Pancreas (tissue), 10 donors: Measurements from ENCODE around the gene AADACL2. TPM values are rescaled to one million over a fixed set of nuclear protein-coding genes. Genes with fewer than 3 reads are reported as not detected.

Source experiments
- ATAC-seq, 4 donors: fragments of 200-7000 bp; cut with Tn5 transposase; one replicate each; pipeline versions ENCODE4 v1.8.0 to v1.9.1; 2020; ENCODE audit warnings: mild to moderate bottlenecking in 4 of 4, moderate library complexity in 4 of 4
- DNase-seq, 6 donors: peaks; one replicate each; pipeline ENCODE4 v3.0.0-alpha.2; 2020
- FAIRE-seq: peaks from 2 replicates; lab custom pipeline; 2012; peaks lifted over from hg19 to GRCh38; lab: Jason Lieb, UNC
- H3K27ac ChIP-seq, 4 donors: fragments of 200-600 bp; sonication (generic); 1 replicate in 3 of 4; 2 replicates in 1 of 4; pipeline versions ENCODE4 v1.5.0 to v1.8.0; 2020
- H3K27me3 ChIP-seq, 4 donors: fragments of 200-600 bp; one replicate each; pipeline ENCODE4 v1.8.0; 2021
- H3K36me3 ChIP-seq, 3 donors: fragments of 200-600 bp; sonication (generic) in 1 of 3; one replicate each; pipeline versions ENCODE4 v1.5.0 to v1.8.0; 2020 to 2021
- H3K4me1 ChIP-seq, 3 donors: fragments of 200-600 bp; one replicate each; pipeline ENCODE4 v1.8.0; 2021
- H3K4me3 ChIP-seq, 4 donors: fragments of 200-600 bp; sonication (generic) in 2 of 4; one replicate each; pipeline versions ENCODE4 v1.5.0 to v1.8.0; 2020 to 2021
- H3K9me3 ChIP-seq, 4 donors: fragments of 200-600 bp; one replicate each; pipeline ENCODE4 v1.8.0; 2021
- CTCF ChIP-seq, 4 donors: fragments of 200-600 bp; sonication (generic) in 3 of 4; IDR thresholded peaks; one replicate each; pipeline versions ENCODE4 v1.5.0 to v1.8.0; 2021; ENCODE audit warnings: antibody characterized with exemption in 4 of 4
- WGBS, 2 donors: extraction: QIAGEN DNeasy Blood & Tissue Kit; methylation state at CpG; one replicate each; pipeline ENCODE4 v1.1.7; 2013; 5-methylcytosine and 5-hydroxymethylcytosine counted together
- intact Hi-C, 3 donors: fragments of 100-400 bp; cut with DNase I; formaldehyde crosslinking; loops; one replicate each; pipeline versions ENCODE4 v1.11.1 to v1.14.2; 2022
- polyA plus RNA-seq, 2 donors: library from polyadenylated mRNA; stranded (reverse); fragments of 200-250 nt; gene quantifications; one replicate each; pipeline ENCODE4 v1.2.3, GENCODE V29; 2013
- total RNA-seq, 6 donors: library from RNA; stranded (reverse); fragmentation: NEBNext Ultra II Directional in 4 of 6; extraction: Animal tissue kit (Norgen Biotek cat#: 25700) in 4 of 6; gene quantifications; one replicate each; pipeline versions ENCODE4 v1.2.1 to v1.2.4, GENCODE V29; 2021 to 2023
- donor health status: healthy with polysubstance abuse.
- donor health status: DM: no; HTN: no; CAD: no; lungs with moderate emphysema.
- donor health status: DM: no; HTN: no; CAD: no.
- donor health status: control.
- donor health status: control.
- donor health status: Bipolar disorder and iron deficiency.
- donor health status: DM: yes; HTN: yes; CAD: no.
- donor health status: DM: no; HTN: no; CAD: no.
- donor health status: DM: no; HTN: no; CAD: no.
- donor health status: DM: yes; HTN: yes; CAD: no.

The AADACL2 gene
- total and polyA plus RNA-seq, 8 donors = not detected

DNA sequence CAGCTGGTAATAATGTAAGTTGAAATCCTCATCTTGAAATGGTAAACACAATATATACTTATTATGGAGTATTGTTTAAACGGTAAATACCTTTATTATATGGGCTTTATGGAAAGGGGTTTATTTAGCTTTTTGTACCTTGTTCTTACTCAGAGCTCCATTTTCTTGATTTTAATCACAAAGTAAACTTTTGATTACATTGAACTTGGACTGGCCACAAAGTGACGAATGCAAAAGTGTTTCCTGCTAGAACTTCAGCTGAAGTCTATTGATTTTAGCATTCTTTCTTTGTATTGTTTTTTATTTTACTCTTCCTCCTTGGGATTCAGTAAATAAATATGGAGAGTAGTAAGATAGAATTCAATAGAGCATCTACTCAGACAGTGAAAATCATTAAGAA, 60.4 kb downstream of the AADACL2 start:
- TF ChIP-seq CTCF (IDR thresholded peaks at IDR 0.05) = no peak
- FAIRE-seq (no peak), DNase-seq (no peak), ATAC-seq (peak; percentile 49 to 68 (median 62))
- Histone ChIP-seq H3K9me3 (no peaks in the 10 kb centered on the region), H3K27me3 (no peaks in the 10 kb centered on the region), H3K4me1 (peaks cover 6 to 28% (median 19%) of the 10 kb centered on the region in 3 donors), H3K27ac (peak overlapping the region in 2 of 4 donors; percentile 45 to 53), H3K4me3 (no peak overlapping the region), H3K36me3 (no peaks in the 10 kb centered on the region)
- intact Hi-C loops = no loop called here
- 21% methylated on average over 2 of the region's 2 CpGs for WGBS, 2 donors

GRCh38 chr3:151795276-151795675, 61.5 kb downstream of the AADACL2 start:
- no peak for FAIRE-seq

DNA sequence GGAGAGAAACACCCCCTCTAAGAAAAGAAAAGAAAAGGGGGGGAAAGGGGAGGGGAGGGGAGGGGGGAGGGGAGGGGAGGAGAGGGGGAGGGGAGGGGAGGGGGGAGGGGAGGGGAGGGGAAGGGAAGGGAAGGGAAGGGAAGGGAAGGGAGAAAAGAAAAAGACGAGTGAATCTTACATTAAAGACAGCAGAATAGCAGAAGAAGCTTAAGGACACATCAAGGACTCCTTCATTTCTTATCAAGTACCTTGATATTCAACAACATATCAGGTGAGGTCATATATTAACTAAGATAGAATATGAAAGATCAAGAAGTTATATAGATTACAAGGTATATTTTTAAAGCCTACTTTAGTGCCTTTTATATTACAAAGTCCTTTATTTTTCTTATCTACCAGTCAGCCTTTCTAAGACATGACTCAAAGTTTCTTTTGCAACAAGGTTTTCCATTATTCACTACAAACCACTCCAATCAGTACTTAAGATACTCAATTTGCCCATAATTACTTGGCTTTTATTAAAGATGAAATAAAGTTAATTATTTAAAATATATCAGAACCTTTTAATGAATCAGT, 62.5 kb downstream of the AADACL2 start:
- H3K9me3 ChIP-seq = no peaks in the 10 kb centered on the region
- 40 to 62% methylated on average over 1 of the region's 1 CpG for whole genome bisulfite sequencing, 2 donors
- H3K36me3 ChIP-seq = no peaks in the 10 kb centered on the region
- ATAC-seq (peak in 1 of 4 donors; percentile 26), FAIRE-seq (no peak), DNase-seq (no peak)
- no peak overlapping the region for H3K27ac ChIP-seq
- H3K4me3 ChIP-seq = no peak overlapping the region
- no peak for TF ChIP-seq CTCF (IDR thresholded peaks at IDR 0.05)
- H3K27me3 ChIP-seq = no peaks in the 10 kb centered on the region
- peaks cover 6 to 25% (median 19%) of the 10 kb centered on the region in 3 donors for H3K4me1 ChIP-seq
- intact Hi-C loops = no loop called here

More at GRCh38 chr3:151795276-151795675, 61.5 kb downstream of the AADACL2 start:
- Histone ChIP-seq H3K36me3 (no peaks in the 10 kb centered on the region), H3K9me3 (no peaks in the 10 kb centered on the region), H3K27me3 (no peaks in the 10 kb centered on the region), H3K4me3 (no peak overlapping the region), H3K4me1 (peaks cover 6 to 26% (median 19%) of the 10 kb centered on the region in 3 donors), H3K27ac (no peak overlapping the region)
- no peak for DNase-seq
- ATAC-seq = peak in 1 of 4 donors; percentile 13
- no peak for TF ChIP-seq CTCF (IDR thresholded peaks at IDR 0.05)
- intact Hi-C loops = no loop called here
- WGBS, 2 donors = 94 to 95% methylated on average over 4 of the region's 4 CpGs

DNA sequence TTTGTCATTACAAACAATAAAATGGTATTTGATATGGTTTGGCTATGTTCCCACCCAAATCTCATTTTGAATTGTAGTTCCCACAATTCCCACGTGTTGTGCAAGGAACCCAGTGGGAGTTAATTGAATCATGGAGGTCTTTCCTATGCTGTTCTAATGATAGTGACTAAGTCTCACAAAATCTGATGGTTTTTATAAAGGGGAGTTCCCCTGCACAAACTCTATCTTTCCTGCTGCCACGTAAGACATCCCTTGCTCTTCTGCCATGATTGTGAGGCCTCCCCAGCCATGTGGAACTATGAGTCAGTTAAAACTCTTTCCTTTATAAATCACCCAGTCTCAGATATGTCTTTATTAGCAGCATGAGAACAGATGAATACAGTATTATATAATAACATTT, 64.7 kb downstream of the AADACL2 start:
- WGBS, 2 donors = 71 to 75% methylated on average over 2 of the region's 2 CpGs
- no peak overlapping the region for H3K27ac ChIP-seq
- DNase-seq (no peak), ATAC-seq (no peak), FAIRE-seq (no peak)
- H3K4me3 ChIP-seq = no peak overlapping the region
- H3K4me1 ChIP-seq = peaks cover 1 to 6% (median 5%) of the 10 kb centered on the region in 3 donors
- H3K9me3 ChIP-seq = no peaks in the 10 kb centered on the region
- TF ChIP-seq CTCF (IDR thresholded peaks at IDR 0.05) = no peak
- no peaks in the 10 kb centered on the region for H3K36me3 ChIP-seq
- intact Hi-C loops = no loop called here
- no peaks in the 10 kb centered on the region for H3K27me3 ChIP-seq

DNA sequence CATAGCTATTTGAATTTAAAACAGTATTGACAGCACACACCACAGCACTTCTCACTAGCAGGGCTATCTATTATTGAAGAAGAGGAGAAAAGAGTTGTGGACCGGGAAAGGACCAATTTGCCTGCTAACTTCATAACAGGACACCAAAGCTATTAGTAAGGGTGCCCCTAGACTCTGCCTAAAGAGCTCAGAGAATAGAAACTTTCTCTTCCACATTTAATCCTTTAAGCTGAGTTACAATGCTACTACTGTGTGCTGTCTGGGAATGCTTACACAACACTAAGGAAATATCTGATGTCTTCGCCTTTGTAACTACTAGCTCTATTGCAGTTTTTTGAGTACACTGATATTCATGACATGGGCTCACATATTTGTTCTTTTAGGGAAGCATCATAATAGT, 66.7 kb downstream of the AADACL2 start:
- 64 to 84% methylated on average over 2 of the region's 2 CpGs for WGBS, 2 donors
- DNase-seq = no peak

More for the DNA sequence above, 66.7 kb downstream of the AADACL2 start:
- Histone ChIP-seq H3K4me1 (no peaks in the 10 kb centered on the region), H3K4me3 (no peak overlapping the region), H3K36me3 (no peaks in the 10 kb centered on the region), H3K27ac (no peak overlapping the region), H3K9me3 (no peaks in the 10 kb centered on the region), H3K27me3 (no peaks in the 10 kb centered on the region)
- no peak for TF ChIP-seq CTCF (IDR thresholded peaks at IDR 0.05)
- FAIRE-seq (no peak), ATAC-seq (no peak)
- intact Hi-C loops = no loop called here
